ENCODE measurements around the gene SPINT1.

- TF ChIP-seq POLR2A (IDR thresholded peaks at IDR 0.05; ENCODE audit: low read depth, low read length) (no peak), TAF1 (IDR thresholded peaks at IDR 0.05; ENCODE audit: borderline replicate concordance, low read depth, low read length) (no peak), POLR2AphosphoS5 (IDR thresholded peaks at IDR 0.05; ENCODE audit: low read depth, low read length) (no peak)
Observed at GRCh38 chr15:40843885-40844695, at the start of gene SPINT1.

All from GM12892 (cell line).